GM18858 (cell line): ENCODE measurements around the gene SGCA.
A peak's percentile ranks its signal among the peaks of the same experiment; 100 is the strongest.

Experiments
- ATAC-seq: cut with Tn5 transposase; IDR thresholded peaks from one replicate; pipeline ENCODE4 v1.9.1; 2021; ENCODE audit not compliant: unreplicated experiment

Gene SGCA

GRCh38 chr17:50149091-50149416 is 16.8 kb upstream of the SGCA start:
- no peak for ATAC-seq

- ATAC-seq = no peak
Measured at GRCh38 chr17:50149417-50150353, 16.1 kb upstream of the SGCA start.

- no peak for ATAC-seq
Measured at GRCh38 chr17:50150354-50151040, 15.3 kb upstream of the SGCA start, which contains the start of gene PPP1R9B. Gene PPP1R9B, minus strand, starts transcription at chr17:50150677. Its CDS starts 164 bp downstream, at chr17:50150513.

- ATAC-seq = no peak
Measured at GRCh38 chr17:50151041-50151936, 14.5 kb upstream of the SGCA start.

DNA sequence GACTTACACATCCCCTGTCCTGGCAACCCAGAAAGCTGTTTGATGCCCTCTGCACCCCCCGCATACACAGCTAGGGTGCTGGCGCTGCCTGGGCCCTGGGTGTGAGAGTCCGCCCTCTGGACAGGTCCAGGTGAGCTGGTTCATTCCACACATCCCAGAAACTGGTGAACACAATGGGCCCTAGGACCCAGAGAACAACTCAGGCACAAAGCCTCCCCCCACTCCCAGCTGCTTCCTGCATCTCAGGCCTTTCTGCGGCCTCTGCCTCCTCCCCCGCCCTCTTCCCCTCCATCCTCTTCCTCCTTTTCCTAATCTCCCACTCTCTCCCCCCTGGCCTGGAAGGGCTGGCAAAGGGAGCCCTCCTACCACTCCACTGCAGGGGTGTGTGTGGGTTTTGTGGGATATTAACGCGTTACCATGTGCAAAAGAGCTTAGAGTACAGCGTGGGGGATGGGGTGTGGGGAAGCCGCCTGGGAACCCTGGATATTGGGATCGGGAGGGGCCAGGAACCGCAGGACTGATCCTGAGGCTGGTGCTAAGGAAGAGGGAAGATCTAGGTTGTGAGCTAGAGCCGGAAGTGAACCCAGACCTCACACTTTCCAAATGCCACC is 13.8 kb upstream of the SGCA start:
- ATAC-seq = no peak

- ATAC-seq = no peak
Measured at GRCh38 chr17:50152736-50153135, 13.1 kb upstream of the SGCA start.

- ATAC-seq = no peak
Measured at GRCh38 chr17:50153650-50154575, 11.9 kb upstream of the SGCA start.

DNA sequence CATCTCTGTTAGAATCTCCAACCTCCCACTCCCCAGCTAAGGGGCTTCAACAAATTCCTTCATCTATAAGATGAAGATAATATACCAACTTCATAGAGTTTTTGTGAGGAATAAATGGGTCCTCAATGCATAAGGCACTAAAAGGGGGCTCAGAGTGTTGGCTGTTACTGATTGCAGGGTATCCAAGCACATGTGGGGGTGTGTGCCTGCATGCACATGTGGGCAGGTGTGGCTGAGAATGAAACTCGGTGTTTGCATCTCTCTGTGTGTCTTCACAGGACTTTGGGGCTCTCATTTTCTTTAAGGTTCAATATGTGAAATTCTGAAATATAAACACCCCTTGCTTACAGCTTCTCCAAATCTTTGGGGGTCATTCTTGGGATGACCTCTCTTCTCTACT is 11.2 kb upstream of the SGCA start:
- ATAC-seq = no peak

DNA sequence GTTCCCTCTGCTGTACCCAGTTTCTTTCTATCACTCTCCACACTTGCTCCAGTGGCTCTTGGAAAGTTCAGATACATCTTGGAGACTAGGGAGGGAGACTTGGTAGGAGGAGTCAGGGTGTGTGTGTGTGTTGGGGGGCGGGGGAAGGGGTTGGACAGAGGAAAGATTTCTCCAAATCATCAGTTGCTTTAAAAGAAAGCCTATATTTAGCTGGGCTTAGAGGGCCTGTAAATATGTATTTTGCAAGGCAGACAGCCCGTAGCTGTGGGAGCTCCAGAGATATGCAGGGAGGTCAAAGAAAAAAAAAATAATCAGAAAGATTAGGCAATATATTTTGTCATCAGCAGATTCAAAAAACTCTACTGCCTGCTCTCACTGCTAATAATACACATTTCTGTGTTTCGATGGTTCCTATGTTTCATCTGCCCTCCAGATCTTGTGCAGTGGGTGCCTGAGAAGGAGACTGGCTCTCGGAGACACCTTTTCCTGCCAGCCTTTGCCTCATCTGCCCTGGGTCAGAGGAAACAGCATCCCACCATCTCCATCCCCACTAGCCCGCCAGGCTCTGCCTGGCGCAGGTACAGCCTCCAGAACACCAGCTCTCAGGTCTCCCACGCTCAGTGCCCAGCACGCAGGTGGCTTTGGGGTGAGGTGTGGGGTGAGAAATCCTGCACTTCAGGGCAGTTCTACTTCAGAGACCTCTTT is 10.5 kb upstream of the SGCA start:
- ATAC-seq = no peak

- no peak for ATAC-seq
Measured at GRCh38 chr17:50157891-50158290, 7.9 kb upstream of the SGCA start.

GRCh38 chr17:50161023-50161910 is 4.5 kb upstream of the SGCA start:
- ATAC-seq = peak; percentile 64

DNA sequence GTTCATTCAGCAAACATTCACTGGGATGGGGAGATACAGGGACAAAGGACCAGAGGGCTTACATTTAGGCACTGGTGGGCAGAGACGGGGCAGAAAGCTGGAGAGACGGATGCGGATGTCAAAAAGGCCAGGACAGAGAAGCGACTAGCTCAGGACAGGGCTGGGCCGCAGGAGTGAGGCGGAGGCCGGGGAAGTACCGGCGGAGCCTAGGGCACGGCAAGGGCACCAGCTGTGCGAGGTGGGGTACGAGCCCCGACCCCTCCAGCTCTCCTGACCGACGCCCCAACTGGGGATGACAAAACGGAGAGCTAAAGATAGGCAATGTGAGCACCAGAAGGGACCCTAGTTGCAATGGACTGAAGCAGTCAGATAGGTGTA is 3.9 kb upstream of the SGCA start:
- ATAC-seq = no peak

DNA sequence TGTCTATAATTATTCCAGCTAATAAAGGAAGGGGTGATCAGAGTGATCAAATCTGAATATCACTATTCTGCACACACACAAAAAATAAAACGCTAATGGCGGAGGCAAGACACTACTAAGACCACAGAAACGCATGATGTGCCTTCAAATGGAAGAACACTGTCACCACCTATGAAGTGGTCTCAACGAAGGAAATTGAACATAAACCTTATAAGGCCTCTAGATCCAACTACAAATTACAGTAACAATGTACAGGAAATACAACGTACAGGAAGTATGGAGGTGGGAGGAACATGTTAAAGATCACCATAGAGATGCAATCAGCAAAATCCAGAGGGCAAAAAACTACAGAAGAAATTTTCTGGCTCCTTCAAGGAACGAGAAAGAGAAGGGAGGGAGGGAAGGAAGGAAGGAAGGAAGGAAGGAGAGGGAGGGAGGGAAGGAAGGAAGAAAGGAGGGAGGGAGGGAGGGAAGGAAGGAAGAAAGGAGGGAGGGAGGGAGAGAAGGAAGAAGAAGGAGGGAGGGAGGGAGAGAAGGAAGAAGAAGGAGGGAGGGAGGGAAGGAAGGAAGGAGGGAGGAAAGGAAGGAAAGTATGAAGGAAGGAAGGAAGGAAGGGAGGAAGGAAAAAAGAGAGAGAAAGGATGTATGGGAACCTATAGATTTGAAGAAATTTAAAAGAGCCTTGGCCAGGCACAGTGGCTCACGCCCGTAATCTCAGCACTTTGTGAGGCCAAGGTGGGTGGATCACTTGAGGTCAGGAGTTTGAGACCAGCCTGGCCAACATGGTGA is 3.1 kb upstream of the SGCA start:
- ATAC-seq = no peak

DNA sequence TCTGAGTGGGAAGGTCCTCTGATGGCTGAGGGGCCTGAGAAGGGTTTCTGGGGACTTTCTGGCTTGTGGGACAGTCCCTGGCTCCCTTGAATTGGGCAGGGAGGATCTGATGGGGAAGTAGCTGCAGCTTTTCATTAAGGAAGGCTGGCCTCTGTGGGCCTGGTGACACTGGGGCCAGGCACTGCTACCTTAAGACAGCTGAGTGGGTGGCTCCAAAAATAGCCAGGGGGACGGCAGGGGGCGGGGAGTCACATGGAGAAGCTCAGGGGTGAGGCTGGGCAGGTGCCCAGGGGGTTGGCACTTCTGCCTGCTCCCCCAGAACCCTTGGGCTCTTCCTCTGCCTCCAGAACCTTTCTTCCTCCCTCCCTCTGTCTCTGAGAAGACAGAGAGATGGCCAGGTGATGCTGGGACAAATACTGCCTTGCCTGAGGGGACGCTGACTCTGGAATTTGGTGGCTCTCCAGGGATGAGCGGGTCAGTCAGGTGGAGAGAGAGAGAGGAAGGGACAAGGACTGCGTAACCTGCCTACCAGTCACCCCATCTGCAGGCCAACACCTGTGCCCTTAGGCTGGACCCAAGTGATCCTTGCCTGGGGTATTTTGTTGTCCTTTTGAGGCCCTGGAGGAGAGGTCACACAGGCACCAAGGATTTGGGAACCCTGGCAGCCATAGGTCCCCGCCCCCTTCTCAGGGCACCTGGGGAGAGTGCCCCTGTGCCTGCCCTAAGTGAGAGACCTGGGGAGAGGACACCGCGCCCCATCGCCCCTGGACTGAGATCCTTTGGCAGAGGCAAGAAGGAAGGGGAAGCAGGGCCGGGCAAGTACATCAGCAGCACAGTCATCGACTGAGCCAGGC is 1.7 kb upstream of the SGCA start:
- no peak for ATAC-seq

DNA sequence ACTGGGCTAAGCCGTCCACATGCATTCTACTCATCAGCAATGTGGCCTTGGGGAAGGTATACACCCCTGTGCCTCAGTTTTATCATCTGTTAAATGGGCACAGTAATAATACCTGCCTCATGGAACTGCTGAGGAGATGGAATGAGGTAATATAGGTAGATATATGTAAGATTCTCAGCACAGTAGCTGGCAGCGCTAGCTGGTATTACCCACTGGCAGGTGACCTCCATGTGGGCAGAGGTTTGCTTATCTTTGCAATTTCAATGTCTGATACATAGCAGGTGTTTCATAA is 1.2 kb upstream of the SGCA start:
- no peak for ATAC-seq

GRCh38 chr17:50165066-50165465 is 739 bp upstream of the SGCA start:
- no peak for ATAC-seq

DNA sequence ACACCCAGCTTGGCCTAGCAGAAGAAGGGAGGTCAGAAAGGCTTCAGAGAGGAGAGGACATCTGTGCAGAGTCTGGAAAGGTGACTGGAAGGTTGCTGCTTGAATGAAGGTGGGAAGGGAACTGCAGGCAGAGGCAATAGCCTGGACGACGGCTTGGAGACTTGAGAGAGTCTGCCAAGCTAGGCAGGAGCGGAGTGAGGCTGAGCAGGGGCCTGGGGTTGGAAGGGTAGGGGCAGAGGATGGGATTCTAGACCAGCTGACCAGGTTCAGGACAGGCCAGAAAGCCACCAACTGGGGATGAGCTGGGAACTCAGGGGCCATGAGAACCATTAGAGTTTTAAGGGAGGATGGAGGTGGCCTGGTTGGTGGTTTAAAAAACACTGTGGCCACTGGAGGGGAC is 339 bp upstream of the SGCA start:
- ATAC-seq = no peak
